ENCODE measurements around the gene KRR1.

The KRR1 gene

GRCh38 chr12:75511116-75512048 lies at the start of gene KRR1:
Gene KRR1, minus strand, starts transcription at chr12:75511609. Its CDS starts 12 bp downstream, at chr12:75511597.
- DNase-seq (ENCODE audit: low read depth, low spot score), result peak; percentile 98

- DNase-seq (ENCODE audit: low read depth, low spot score), result peak; percentile 65
These were observed 48.8 kb upstream of the KRR1 start for GRCh38 chr12:75560167-75560566.

- DNase-seq (ENCODE audit: low read depth, low spot score), result no peak
These were observed 46.9 kb upstream of the KRR1 start for GRCh38 chr12:75558287-75558686.

GRCh38 chr12:75556311-75556899 lies 45.0 kb upstream of the KRR1 start:
- no peak for DNase-seq (ENCODE audit: low read depth, low spot score)

GRCh38 chr12:75554556-75554880 lies 43.1 kb upstream of the KRR1 start:
- no peak for DNase-seq (ENCODE audit: low read depth, low spot score)

GRCh38 chr12:75553836-75554555 lies 42.6 kb upstream of the KRR1 start:
- no peak for DNase-seq (ENCODE audit: low read depth, low spot score)

- peak; percentile 65 for DNase-seq (ENCODE audit: low read depth, low spot score)
These were observed 42.0 kb upstream of the KRR1 start for GRCh38 chr12:75553398-75553797.

- DNase-seq (ENCODE audit: low read depth, low spot score), result no peak
These were observed 40.1 kb upstream of the KRR1 start for GRCh38 chr12:75551477-75551876.

- peak; percentile 26 for DNase-seq (ENCODE audit: low read depth, low spot score)
These were observed 39.2 kb upstream of the KRR1 start for GRCh38 chr12:75550401-75551240.

GRCh38 chr12:75549989-75550388 lies 38.6 kb upstream of the KRR1 start:
- no peak for DNase-seq (ENCODE audit: low read depth, low spot score)

- DNase-seq (ENCODE audit: low read depth, low spot score), result no peak
These were observed 37.5 kb upstream of the KRR1 start for GRCh38 chr12:75548879-75549278.

- DNase-seq (ENCODE audit: low read depth, low spot score), result no peak
These were observed 34.2 kb upstream of the KRR1 start for GRCh38 chr12:75545636-75546035.

- no peak for DNase-seq (ENCODE audit: low read depth, low spot score)
These were observed 32.1 kb upstream of the KRR1 start for GRCh38 chr12:75543529-75543928.

GRCh38 chr12:75542942-75543341 lies 31.5 kb upstream of the KRR1 start:
- no peak for DNase-seq (ENCODE audit: low read depth, low spot score)

- DNase-seq (ENCODE audit: low read depth, low spot score), result no peak
These were observed 28.5 kb upstream of the KRR1 start for GRCh38 chr12:75539889-75540288.

- DNase-seq (ENCODE audit: low read depth, low spot score), result peak; percentile 53
These were observed 21.8 kb upstream of the KRR1 start for GRCh38 chr12:75533239-75533638.

GRCh38 chr12:75529826-75530225 lies 18.4 kb upstream of the KRR1 start:
- no peak for DNase-seq (ENCODE audit: low read depth, low spot score)

GRCh38 chr12:75529316-75529715 lies 17.9 kb upstream of the KRR1 start:
- DNase-seq (ENCODE audit: low read depth, low spot score), result no peak

- DNase-seq (ENCODE audit: low read depth, low spot score), result peak; percentile 3
These were observed 17.3 kb upstream of the KRR1 start for GRCh38 chr12:75528692-75529091.

GRCh38 chr12:75528272-75528671 lies 16.9 kb upstream of the KRR1 start:
- peak; percentile 4 for DNase-seq (ENCODE audit: low read depth, low spot score)

GRCh38 chr12:75526655-75527511 lies 15.5 kb upstream of the KRR1 start:
- peak; percentile 70 for DNase-seq (ENCODE audit: low read depth, low spot score)

All from astrocyte of the hippocampus (primary cell).